Body of pancreas (tissue), 4 donors: ENCODE data around the gene NAA20.

ENCODE experiments used
- CTCF ChIP-seq, 7 experiments: fragments of 450-650 bp in 4 of 7; fragments of 200-600 bp in 3 of 7; sonication (generic) in 3 of 7; IDR thresholded peaks; one replicate each; pipeline ENCODE4 v1.5.1; 2016 to 2019; ENCODE audit warnings: antibody characterized with exemption in 7 of 7
- POLR2A ChIP-seq, 3 donors: fragments of 450-650 bp; IDR thresholded peaks; one replicate each; pipeline ENCODE4 v1.6.1; 2016; ENCODE audit warnings: antibody characterized with exemption in 3 of 3, mild to moderate bottlenecking in 2 of 3

- TF ChIP-seq CTCF (IDR thresholded peaks at IDR 0.05) (no peak), POLR2A (IDR thresholded peaks at IDR 0.05) (no peak)
Measured at GRCh38 chr20:19971116-19971515, 46.0 kb upstream of the NAA20 start.
